HuH-7.5 (cell line): ENCODE results near the gene TMIGD2.
"Not testable (repeated sequence)": the region's sequence is repeated elsewhere in the genome, so short reads cannot be mapped to it uniquely, and the experiment has no call there.

Experiments
- DNase-seq: peaks from one replicate; pipeline ENCODE4 v3.0.0; 2011; ENCODE audit warnings: low spot score

Gene TMIGD2, protein sequence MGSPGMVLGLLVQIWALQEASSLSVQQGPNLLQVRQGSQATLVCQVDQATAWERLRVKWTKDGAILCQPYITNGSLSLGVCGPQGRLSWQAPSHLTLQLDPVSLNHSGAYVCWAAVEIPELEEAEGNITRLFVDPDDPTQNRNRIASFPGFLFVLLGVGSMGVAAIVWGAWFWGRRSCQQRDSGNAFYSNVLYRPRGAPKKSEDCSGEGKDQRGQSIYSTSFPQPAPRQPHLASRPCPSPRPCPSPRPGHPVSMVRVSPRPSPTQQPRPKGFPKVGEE

DNA sequence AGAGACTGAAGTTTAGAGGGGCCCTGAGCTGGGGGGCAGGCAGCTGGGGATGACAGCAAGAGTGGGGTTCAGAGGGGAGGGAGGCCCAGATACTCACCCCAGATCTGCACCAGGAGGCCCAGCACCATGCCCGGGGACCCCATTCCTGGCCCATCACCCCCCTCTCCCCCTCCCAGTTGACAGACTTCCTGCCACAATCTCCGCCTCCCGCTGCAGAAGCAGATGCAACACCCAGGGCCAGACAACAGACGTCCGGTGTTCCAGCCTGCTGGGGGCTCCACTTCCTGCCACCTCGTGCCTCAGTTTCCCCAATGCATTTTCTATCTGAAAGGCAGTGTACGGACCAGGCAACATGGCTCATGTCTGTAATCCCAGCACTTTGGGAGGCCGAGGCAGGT, at the start of gene TMIGD2:
Gene TMIGD2, minus strand, starts transcription at position 147 of the 398 bp plus-strand sequence. Its CDS starts 4 bp downstream, at position 143.
- DNase-seq, result no peak

DNA sequence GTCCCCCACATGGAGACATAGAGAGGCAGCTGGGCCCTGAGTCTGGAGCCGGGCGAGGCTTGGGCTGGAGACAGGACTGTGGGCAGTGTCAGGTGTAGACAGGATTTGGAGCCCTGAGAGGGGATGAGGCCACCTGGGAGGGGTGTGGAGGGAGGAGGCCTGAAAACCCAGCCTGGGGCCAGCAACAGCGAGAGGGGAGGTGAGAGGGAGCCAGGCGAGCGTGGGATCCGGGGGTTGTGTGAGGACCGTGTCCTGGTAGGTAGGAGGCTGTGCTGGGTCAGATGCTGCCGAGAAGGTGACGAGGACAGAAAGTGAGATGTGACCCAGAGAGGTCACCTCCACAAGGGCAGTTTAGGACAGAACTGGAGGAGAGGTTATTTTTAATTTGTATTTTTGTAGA, 48.5 kb upstream of the TMIGD2 start:
- DNase-seq, result no peak

DNA sequence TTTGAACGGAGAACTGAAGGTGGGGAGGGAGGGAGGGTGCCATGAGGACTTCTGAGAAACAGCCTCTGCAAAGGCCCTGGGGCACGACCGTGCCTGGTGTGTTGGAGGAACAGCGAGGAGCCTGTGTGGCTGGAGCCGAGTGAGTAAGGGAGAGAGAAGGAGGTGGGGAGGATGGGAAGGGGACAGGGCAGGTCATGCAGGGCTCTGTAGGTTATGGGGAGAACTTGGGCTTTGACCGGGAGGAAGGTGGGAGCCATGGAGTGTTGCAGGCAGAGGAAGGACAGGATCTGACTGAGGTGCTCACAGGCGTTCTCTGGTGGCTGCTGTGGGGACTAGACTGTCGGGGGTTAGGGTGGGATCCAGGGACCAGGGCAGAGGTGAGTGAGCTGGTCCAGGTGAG, 47.9 kb upstream of the TMIGD2 start:
- DNase-seq, result no peak

DNA sequence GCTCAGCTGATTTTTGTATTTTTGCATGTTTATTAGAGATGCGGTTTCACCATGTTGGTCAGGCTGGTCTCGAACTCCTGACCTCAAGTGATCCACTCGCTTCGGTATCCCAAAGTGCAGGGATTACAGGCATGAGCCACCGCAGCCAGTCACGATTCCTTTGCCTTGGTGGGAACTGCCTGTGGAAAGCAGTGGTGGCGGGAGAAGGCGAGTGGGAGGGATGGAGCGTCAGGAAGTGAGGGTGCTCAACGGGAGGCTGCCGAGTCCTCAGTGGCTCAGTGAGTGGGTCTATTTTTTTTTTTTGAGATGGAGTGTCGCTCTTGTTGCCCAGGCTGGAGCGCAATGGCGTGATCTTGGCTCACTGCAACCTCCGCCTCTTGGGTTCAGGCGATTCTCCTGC, 47.0 kb upstream of the TMIGD2 start:
- DNase-seq, result not testable (repeated sequence)

DNA sequence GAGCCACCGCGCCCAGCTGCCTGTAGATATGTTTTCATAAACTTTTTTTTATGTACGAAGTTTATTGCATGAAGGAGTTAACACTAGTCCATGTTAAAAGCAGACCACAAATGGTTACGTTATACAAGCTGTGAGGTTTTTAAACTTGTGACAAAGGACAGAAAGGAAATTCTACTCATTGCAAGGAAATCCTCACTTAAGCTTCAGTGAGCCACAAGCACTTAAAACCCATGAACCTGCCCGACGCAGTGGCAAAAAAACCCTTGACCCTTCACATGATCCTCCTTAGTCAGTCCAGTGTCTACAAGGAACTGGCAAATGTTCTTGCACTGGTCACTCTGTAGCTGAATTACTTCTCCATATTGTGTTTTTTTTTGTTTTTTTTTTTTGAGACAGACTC, 45.3 kb upstream of the TMIGD2 start:
- no peak for DNase-seq

DNA sequence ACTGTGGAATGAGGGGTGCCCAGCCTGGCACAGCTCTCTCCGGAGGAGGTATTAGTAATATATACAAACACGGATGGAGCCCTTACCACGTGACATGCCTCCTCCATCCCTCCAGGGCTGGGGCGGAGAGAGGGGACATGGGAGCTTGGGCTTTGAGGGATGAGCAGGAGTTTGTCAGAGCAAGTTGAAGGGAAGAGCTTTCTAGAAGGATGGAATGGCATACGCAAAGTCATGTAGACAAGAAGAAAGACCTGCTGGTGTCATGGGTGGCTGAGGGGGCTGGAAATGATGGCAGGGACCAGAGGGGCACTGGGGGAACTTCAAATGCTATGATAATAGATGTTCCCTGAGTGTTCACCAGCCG, 43.8 kb upstream of the TMIGD2 start:
- no peak for DNase-seq

DNA sequence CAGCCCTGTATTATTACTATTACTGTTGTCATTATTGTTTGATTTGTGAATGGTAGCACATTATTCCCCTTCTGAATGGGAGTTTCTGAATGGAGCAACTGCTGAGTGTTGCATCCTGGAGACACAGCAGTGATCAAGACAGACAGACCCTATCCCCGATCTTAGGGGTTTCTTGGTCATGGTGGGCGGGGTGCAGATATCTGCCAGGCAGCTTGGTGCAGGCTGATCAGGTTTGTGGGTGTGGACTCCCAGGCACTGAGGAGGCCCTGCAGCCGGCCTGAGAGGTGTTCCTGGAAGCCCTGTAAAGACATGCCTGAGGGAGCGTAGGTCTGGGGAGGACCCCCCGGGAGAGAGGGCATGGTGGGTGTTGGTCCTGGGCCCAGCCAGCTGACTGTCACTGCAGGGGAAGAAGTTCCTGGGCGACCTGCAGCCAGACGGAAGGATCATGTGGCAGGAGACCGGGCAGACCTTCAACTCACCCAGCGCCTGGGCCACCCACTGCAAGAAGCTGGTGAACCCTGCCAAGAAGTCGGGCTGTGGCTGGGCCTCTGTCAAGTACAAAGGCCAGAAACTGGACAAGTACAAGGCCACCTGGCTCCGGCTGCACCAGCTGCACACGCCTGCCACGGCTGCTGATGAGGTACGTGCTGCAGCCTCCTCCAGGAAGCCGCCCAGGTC, 43.3 kb upstream of the TMIGD2 start:
- DNase-seq, result no peak

DNA sequence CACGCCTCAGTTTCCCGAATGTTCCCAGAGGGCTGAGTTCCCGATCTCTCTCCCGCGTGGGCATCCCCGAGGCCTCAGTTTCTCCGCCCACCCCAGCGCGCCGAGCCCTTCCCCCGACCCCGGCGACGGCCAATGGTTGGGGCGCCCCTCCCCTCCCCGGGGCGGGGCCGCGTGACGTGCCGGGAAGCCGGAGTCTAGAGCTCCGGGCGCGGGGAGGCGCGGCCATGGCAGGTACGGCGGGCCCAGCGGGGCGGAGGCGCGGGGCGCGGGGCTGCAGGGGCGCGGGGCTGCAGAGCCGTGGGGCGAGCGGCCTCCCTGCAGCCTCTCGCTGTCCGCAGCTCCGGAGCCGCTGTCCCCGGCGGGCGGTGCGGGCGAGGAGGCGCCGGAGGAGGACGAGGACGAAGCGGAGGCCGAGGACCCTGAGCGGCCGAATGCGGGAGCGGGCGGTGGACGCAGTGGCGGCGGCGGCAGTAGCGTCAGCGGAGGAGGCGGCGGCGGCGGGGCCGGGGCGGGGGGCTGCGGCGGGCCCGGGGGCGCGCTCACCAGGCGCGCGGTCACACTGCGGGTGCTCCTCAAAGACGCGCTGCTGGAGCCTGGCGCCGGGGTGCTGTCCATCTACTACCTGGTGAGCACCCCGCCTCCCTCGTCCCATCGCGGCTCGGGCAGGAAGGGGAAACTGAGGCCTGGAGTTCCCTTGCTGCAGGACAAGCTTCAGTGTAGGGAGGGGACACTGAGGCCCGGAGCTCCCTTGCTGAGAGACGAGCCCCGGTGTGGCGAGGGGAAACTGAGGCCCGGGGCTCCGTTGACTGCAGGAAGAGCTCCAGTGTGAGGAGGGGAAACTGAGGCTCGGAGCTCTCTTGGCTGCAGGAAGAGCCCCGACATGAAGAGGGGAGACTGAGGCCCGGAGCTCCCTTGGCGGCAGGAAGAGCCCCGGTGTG, 41.5 kb upstream of the TMIGD2 start, which contains the start of gene MPND:
Gene MPND, plus strand, starts transcription at position 193 of the 938 bp plus-strand sequence. Its CDS starts 32 bp downstream, at position 225.
- DNase-seq, result peak; percentile 83

DNA sequence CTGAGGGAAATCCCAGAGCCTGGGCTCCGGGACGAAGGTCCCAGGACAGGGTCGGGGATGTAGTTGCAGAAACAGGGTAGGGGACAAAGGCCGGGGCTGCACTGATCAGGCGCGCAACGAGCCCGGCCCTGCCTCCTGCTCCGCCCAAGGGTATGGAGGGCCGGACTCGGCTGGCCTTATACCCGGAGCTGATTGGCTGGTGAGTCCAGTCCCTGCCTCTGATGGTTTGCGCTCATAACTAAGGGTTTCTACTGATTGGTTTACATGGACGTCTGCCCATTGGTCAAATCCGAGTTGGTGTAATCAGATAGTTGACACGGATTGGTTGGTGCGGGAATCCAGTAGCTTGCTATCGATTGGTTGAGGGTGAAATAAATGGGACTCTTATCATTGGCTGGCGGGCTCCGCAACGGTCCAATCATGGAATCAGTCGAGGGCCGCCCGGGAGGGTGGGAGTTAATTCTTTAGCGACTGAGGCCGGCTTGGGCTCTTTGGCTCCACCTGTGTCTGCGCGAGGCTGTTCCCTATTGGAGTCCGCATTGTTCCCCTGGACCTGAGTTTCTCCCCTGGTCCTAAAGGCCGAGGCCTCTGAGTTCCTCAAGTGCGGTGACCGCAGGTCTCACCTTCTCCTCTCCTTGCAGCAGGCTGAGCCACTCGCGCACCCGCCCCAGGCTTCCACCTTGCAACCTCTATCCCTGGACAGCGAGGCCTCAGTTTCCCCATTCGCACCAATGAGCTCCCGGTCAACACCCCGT, 40.6 kb upstream of the TMIGD2 start:
- peak; percentile 97 for DNase-seq

DNA sequence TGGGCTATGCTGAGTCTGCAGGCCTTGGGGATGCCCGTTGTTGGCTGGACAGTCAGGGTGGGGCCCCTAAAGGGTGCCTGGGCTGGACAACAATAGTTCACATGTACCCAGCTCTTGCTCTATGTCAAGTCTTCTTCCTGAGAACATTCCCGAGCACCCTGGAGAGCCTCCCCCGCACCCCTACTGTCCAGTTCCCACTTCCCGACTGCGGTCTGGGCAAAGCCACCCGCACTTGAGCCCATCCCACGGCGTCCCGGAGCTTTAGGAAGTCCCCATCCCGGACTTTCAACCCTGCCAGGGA, 40.1 kb upstream of the TMIGD2 start:
- DNase-seq, result no peak

DNA sequence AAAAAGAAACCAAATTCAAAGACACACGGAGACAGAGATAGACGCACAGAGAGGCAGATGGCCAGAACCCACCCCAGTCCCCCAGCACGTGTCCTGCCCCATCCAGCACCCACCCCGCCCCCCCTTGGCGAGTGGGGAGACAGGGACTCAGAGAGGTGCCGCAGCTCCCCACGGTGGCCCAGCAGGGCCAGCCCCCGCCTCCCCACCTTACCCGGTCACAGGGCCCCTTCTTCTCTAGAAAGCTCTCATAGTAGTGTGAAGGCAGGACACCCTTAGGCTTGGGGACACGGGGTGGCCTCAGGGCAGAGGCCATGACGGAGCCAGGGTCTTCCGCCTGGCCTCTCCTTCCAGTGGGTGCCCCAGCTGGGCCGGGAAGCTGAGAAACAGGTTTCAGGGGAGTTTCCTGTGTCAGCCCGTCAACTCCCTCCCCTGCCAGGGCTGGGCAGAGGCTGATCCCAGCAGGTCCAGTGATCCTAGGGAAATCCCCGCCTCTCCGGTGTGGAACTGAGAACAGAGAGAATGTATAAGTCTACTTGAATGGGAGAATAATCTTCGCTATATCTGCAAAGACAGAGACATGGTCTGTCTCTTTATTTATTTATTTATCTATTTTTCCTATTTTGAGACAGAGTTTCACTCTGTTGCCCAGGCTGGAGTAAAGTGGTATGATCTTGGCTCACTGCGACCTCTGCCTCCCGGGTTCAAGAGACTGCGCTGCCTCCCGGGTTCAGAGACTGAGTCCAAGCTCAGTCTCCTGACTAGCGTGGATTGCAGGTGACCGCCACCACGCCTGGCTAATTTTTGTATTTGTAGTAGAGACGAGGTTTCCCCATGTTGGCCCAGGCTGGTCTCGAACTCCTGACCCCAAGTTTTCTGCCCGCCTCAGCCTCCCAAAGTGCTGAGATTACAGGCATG, 36.5 kb upstream of the TMIGD2 start, which contains the start of gene STAP2:
Gene STAP2, minus strand, starts transcription at position 387 of the 915 bp plus-strand sequence. Its CDS starts 74 bp downstream, at position 313.
- DNase-seq, result no peak

DNA sequence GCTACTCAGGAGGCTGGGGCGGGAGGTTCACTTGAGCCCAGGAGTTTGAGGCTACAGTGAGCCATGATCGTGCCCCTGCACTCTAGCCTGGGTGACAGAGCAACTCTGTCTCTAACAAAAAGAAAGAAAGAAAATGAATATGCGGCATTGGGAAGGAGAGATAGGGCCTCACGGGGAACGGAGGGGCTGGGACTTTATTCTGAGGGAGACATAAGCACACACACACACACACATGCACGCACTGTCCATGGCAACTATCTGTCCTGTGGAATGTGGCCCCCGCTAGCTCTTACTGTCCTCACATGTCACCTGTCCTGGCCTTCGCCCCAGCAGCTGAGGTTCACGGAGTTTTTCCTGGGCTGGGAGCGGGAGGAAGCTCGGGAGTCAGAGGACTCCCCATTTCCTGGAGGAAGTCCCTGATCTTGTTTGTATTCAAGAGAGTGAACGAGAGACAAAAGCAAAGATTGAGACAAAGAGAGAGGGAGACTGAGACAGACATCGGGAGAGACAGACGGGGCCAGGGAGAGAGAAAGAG, 35.8 kb upstream of the TMIGD2 start:
- no peak for DNase-seq

DNA sequence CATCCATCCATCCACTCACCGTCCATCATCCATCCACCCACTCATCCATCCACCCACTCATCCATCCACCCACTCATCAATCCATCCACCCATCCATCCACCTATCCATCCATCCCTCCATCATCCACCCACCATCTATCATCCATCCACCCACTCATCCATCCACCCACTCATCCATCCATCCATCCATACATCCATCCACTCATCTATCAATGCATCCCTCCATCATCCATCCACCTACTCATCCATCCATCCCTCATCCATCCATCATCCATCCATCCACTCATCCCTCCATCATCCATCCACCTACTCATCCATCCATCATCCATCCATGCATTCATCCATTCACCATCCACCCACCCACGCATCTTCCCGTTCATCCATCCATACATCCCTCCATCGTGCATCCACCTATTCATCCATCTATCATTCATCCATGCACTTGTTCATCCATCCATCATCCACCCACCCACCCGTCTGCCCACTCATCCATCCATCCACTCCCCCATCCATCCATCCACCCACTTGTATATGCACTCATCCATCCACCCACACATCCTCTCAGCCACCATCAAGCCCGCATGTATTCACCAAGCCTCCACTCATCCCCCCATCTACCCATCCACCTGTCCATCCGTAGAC, 32.9 kb upstream of the TMIGD2 start:
- no peak for DNase-seq

DNA sequence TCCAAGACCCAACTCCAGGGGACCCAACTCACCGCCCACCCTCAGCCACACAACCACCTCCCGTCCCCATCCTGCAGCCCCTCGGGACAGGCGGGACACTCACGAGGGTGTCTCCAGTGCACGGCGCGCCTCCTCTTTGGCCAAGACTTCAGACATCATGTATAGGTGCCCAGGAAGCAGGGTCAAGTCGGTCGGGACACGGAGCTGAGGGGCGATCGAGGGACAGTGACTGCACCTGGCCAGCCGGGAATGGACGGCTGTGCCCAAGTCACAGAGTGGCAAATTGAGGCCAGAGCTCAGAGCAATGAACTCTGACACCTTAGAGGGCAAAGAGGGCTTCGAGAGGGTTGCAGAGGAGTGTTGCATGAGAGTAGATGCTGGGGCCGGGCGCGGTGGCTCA, 27.7 kb upstream of the TMIGD2 start:
- no peak for DNase-seq

DNA sequence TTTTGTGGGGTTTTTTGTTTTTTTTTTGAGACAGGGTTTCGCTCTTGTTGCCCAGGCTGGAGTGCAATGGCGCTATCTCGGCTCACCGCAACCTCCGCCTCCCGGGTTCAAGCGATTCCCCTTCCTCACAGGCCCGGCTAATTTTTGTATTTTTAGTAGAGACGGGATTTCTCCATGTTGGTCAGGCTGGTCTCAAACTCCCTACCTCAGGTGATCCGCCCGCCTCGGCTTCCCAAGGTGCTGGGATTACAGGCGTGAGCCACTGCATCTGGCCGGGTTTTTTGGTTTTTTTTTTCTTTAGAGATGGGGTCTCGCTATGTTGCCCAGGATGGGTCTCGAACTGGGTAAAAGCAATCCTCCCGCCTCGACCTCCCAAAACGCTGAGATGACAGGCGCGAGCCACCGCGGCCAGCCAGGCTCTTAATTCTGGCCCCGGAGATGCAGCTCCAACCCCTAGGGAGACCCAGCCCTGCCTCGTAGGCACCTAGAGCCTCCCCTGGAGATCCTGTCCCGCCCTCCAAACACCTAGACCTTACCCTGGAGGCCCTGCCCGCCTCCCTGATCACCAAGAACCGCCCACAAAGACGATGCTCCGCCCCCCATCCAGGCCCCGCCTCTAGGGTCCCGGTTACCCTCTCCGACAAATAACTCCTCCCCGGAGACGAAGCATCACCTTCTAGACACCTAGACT, 26.9 kb upstream of the TMIGD2 start:
- not testable (repeated sequence) for DNase-seq

DNA sequence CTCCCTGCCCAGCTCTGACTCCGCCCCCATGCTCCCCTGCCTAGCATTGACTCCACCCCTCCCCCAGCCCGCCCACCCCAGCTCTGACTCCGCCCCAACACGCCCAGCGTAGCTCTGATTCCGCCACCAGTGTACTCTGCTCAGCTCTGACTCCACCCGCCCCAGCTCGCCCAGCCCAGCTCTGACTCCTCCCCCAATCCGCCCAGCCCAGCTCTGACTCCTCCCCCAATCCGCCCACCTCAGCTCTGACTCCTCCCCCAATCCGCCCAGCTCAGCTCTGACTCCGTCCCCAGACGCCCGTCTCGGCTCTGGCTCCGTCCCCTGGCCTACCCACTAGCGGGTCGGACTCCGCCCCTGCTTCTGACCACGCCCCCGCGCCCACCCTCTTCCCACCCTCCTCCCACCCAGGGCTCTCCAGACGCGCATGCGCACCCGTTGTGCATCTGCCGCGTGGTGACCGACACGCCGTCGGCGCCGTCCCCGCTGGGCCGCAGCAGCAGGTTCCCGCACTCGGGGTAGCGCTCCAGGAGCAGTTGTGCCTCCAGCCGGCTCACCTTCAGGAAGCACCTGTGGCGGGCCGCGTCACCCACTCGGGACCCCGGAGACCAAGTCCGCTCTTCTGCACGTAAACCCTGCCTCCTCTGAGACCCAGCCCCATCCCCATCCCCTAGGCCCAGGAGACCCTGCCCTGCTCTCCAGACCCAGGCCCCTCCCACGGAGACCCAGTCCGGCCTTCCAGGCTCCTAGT, 26.2 kb upstream of the TMIGD2 start:
- DNase-seq, result peak; percentile 97

DNA sequence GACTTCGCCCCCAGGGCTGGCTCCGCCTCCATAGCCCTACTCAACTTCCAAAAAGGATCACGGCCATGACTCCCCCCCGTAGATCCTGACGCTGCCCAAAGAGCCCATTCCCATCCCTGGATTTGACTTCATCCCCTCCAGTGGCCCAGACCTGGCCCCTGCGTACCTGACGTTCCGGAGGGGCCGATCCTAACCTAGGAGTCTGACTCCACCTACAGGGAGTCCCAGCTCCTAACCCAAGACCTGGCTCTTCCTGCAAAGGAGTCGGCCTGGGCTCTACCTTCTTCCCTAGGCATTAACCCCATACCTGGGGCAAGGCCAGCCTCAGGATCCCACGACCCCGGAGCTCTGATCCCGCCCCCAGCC, 25.7 kb upstream of the TMIGD2 start:
- DNase-seq, result no peak

DNA sequence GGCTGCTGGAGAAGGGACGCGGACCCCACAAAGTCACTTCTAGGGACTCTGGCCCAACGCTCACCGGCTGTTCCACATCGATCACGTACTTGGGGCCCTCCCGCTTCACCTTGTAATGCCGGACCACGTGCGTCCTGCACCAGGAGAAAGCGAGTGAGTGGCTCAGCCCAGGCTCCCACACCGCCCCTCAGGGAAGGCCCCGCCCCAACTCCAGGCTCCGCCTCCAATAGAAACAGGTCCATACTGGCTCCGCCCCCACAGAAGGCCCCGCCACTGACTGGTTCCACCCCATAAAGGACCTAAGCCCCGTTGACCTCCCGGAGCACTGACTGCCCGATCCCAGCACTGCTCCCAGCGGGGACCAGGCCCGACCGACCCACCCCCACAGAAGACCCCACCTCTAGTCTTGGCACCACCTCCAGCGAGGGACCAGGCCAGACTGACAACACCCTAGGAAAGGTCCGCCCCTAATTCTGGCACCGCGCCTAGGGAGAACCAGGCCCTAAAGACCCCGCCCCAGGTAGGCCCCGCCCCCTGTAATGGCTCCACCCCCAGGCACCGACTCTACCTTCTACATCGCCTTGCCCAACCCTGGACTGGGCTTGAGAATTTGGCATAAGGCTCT, 25.2 kb upstream of the TMIGD2 start:
- DNase-seq, result no peak
